ENCODE results near the gene CASKIN1.
A peak's percentile ranks its signal among the peaks of the same experiment; 100 is the strongest.

CASKIN1 gene

DNA sequence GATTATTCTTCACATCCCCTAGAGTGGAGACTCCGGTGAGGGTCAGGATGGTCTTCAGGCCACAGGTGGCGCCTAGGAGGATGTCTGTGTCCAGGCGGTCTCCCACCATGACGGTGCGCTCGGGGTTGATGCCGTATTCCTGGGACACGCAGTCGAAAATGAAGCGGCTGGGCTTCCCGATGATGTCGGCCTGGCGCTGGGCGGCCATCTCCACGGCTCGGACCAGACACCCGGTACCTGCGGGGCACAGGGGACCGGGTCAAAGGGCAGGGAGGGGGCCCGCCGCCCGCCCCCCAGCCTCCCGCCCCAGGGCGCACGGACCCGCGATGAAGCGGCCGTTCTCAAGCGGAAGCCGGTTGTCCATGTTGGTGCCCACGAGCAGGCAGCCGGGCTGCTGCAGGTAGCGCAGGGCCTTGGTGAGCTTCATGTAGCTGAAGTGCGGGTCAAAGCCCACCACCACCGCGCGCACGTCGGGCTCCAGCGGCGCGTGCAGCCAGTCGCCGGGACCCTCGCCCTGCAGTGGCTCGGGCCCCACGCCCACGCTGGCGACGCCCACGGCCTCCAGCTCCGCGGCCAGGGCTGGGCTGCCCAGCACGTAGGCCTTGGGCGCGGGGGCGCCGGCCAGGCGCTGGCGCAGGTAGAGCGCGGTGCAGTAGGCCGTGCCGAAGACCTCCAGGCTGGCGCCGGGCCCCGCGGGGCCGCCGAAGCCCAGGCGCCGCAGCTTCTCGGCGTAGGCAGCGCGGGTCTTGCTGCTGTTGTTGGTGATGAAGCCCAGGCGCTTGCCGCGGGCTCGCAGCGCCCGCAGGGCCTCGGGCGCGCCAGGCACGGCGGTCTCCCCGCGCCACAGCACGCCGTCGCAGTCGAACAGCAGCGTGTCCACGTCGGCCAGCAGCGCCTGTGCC lies 17.7 kb upstream of the CASKIN1 start:
- no peak overlapping the region for H3K4ac ChIP-seq (ENCODE audit: low read length)
- peaks cover 9 to 11% of the 10 kb centered on the region in 2 donors for H3K4me1 ChIP-seq (ENCODE audit: control insufficient read depth in 2 of 2, insufficient read depth in 1 of 2, low read depth in 1 of 2, low read length in 2 of 2)
- H3K23ac ChIP-seq (ENCODE audit: low read depth, low read length, poor library complexity): peak overlapping the region; percentile 95
- H2AK5ac ChIP-seq (ENCODE audit: low read depth, low read length): peak overlapping the region; percentile 84
- H3K79me1 ChIP-seq (ENCODE audit: low read depth, low read length): peaks cover 14% of the 10 kb centered on the region
- peak overlapping the region; percentile 98 for H3K9ac ChIP-seq (ENCODE audit: low read depth, low read length, poor library complexity)
- no peak overlapping the region for H4K91ac ChIP-seq (ENCODE audit: low read depth, low read length, poor library complexity)
- H2BK12ac ChIP-seq (ENCODE audit: low read length): peak overlapping the region; percentile 41
- peak overlapping the region; percentile 81 for H3K27ac ChIP-seq (replicated peaks; ENCODE audit: low read length)
- H3K14ac ChIP-seq (ENCODE audit: low read length): peak overlapping the region; percentile 82
- no peaks in the 10 kb centered on the region for H3K9me3 ChIP-seq (replicated peaks in 1 of 2; ENCODE audit: control insufficient read depth in 2 of 2, insufficient read depth in 1 of 2, low read depth in 1 of 2, low read length in 2 of 2)
- peak overlapping the region; percentile 81 for H2AFZ ChIP-seq (ENCODE audit: low read length)
- H2BK15ac ChIP-seq (ENCODE audit: low read length): peak overlapping the region; percentile 26
- no peak overlapping the region for H4K8ac ChIP-seq (ENCODE audit: low read depth, low read length)
- H2BK5ac ChIP-seq (ENCODE audit: low read length): peak overlapping the region; percentile 94
- H3K4me3 ChIP-seq (ENCODE audit: low read length in 2 of 2): peak overlapping the region; percentile 97 to 100
- H3K27me3 ChIP-seq (ENCODE audit: control insufficient read depth in 3 of 3, insufficient read depth in 3 of 3, low read depth in 1 of 3, low read length in 3 of 3): no peaks in the 10 kb centered on the region
- H3K4me2 ChIP-seq (ENCODE audit: insufficient read depth, low read length, poor library complexity, severe bottlenecking): peak overlapping the region; percentile 96
- DNase-seq (ENCODE audit: low spot score): no peak
- peak overlapping the region; percentile 96 for H3K18ac ChIP-seq (ENCODE audit: low read length)
- WGBS, 2 donors (ENCODE audit: extremely low coverage in 2 of 2, insufficient read length in 2 of 2, insufficient replicate concordance in 1 of 2): no CpG with 5 or more reads among the region's 98 CpGs
- peaks cover 22 to 36% of the 10 kb centered on the region in 2 donors for H3K36me3 ChIP-seq (replicated peaks in 1 of 2; ENCODE audit: control insufficient read depth in 2 of 2, insufficient read depth in 2 of 2, low read length in 2 of 2)
- H2BK120ac ChIP-seq (ENCODE audit: low read depth, low read length): no peak overlapping the region

DNA sequence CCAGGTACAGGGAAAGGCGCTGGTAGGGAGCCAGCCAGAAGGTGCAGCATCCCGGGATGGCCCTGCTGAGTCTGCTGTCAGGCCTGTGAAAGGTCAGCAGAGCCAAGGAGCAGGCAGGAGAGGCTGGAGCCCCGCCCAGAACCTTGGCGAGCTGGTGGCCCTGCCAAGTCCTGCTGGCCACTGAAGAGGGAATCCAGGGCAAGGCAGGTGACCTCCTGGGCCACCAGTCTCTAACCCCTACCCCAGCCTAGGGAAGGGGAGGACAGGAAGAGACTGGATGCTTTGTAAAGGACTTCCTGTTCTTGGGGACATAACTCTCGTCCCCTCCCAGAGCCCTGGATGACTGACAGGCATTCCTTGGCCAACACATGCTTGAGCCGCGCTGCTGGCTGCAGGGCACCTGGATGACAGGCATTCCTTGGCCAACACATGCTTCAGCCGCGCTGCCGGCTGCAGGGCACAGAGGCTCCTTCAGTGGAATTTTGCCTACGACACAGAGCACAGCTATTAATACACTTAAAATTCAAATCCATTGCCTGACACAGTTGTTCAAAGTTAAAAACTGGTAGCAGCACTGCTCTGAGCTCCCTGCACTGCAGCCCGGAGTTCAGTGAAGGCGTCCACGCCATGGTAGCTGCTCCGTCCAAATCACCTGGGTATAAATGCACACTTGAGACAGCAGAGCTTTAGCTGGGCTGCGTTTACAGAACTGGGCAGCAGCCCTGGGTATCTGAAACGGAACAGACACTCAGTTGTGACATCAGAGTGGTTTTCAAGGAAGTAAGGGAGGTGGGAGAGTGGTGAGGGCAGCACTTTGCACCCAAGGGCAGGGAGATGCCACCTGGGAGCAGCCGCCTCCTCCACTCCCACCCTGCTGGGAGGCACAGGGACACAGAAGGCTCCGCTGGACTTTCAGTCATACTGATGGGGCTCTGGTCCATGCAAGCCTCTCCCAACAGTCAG lies 16.2 kb upstream of the CASKIN1 start:
- no peak overlapping the region for H4K91ac ChIP-seq (ENCODE audit: low read depth, low read length, poor library complexity)
- peaks cover 34 to 50% of the 10 kb centered on the region in 2 donors for H3K36me3 ChIP-seq (replicated peaks in 1 of 2; ENCODE audit: control insufficient read depth in 2 of 2, insufficient read depth in 2 of 2, low read length in 2 of 2)
- H3K4me1 ChIP-seq (ENCODE audit: control insufficient read depth in 2 of 2, insufficient read depth in 1 of 2, low read depth in 1 of 2, low read length in 2 of 2): peaks cover 9 to 11% of the 10 kb centered on the region in 2 donors
- H3K4ac ChIP-seq (ENCODE audit: low read length): no peak overlapping the region
- H4K8ac ChIP-seq (ENCODE audit: low read depth, low read length): no peak overlapping the region
- H3K4me2 ChIP-seq (ENCODE audit: insufficient read depth, low read length, poor library complexity, severe bottlenecking): peak overlapping the region; percentile 96
- H2AK5ac ChIP-seq (ENCODE audit: low read depth, low read length): no peak overlapping the region
- no CpG with 5 or more reads among the region's 19 CpGs for WGBS, 2 donors (ENCODE audit: extremely low coverage in 2 of 2, insufficient read length in 2 of 2, insufficient replicate concordance in 1 of 2)
- H3K18ac ChIP-seq (ENCODE audit: low read length): no peak overlapping the region
- peak overlapping the region; percentile 75 for H3K23ac ChIP-seq (ENCODE audit: low read depth, low read length, poor library complexity)
- no peak overlapping the region for H3K9ac ChIP-seq (ENCODE audit: low read depth, low read length, poor library complexity)
- no peak overlapping the region for H2AFZ ChIP-seq (ENCODE audit: low read length)
- H3K9me3 ChIP-seq (replicated peaks in 1 of 2; ENCODE audit: control insufficient read depth in 2 of 2, insufficient read depth in 1 of 2, low read depth in 1 of 2, low read length in 2 of 2): no peaks in the 10 kb centered on the region
- H3K27me3 ChIP-seq (ENCODE audit: control insufficient read depth in 3 of 3, insufficient read depth in 3 of 3, low read depth in 1 of 3, low read length in 3 of 3): no peaks in the 10 kb centered on the region
- peak overlapping the region in 1 of 2 donors; percentile 97 for H3K4me3 ChIP-seq (ENCODE audit: low read length in 2 of 2)
- H3K79me1 ChIP-seq (ENCODE audit: low read depth, low read length): peaks cover 18% of the 10 kb centered on the region
- H2BK5ac ChIP-seq (ENCODE audit: low read length): peak overlapping the region; percentile 44
- H3K14ac ChIP-seq (ENCODE audit: low read length): no peak overlapping the region
- H2BK120ac ChIP-seq (ENCODE audit: low read depth, low read length): no peak overlapping the region
- DNase-seq (ENCODE audit: low spot score): no peak
- no peak overlapping the region for H2BK15ac ChIP-seq (ENCODE audit: low read length)
- H3K27ac ChIP-seq (replicated peaks; ENCODE audit: low read length): no peak overlapping the region
- H2BK12ac ChIP-seq (ENCODE audit: low read length): no peak overlapping the region

DNA sequence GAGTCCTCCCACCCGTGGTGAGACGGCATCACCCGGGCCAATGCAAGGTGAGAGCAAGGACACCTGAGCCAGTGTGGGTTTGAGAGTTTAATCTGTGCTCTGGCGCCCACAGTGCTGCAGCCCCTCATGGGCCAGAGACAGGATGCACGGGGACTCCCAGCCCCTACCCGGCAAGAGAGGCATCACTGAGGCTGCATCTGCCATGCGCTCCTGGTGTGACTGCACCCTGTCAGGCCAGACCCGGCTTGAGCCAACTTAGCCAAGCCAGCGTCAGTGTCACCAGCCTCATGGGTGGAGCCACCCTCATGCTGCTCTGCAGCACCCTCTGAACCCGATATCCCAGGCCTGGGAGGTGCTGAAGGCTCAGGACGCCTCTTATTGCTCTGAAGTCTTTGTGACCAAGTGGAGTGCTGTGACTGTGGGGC lies 15.5 kb upstream of the CASKIN1 start:
- Histone ChIP-seq H3K27ac (replicated peaks; ENCODE audit: low read length) (no peak overlapping the region), H3K4me3 (ENCODE audit: low read length in 2 of 2) (peak overlapping the region in 1 of 2 donors; percentile 97), H3K14ac (ENCODE audit: low read length) (no peak overlapping the region), H2BK120ac (ENCODE audit: low read depth, low read length) (no peak overlapping the region), H2BK15ac (ENCODE audit: low read length) (no peak overlapping the region), H4K91ac (ENCODE audit: low read depth, low read length, poor library complexity) (no peak overlapping the region), H3K23ac (ENCODE audit: low read depth, low read length, poor library complexity) (peak overlapping the region; percentile 75), H4K8ac (ENCODE audit: low read depth, low read length) (no peak overlapping the region), H3K9ac (ENCODE audit: low read depth, low read length, poor library complexity) (peak overlapping the region; percentile 63), H2BK5ac (ENCODE audit: low read length) (peak overlapping the region; percentile 44), H2AFZ (ENCODE audit: low read length) (no peak overlapping the region), H3K27me3 (ENCODE audit: control insufficient read depth in 3 of 3, insufficient read depth in 3 of 3, low read depth in 1 of 3, low read length in 3 of 3) (no peaks in the 10 kb centered on the region), H3K4ac (ENCODE audit: low read length) (no peak overlapping the region), H3K36me3 (replicated peaks in 1 of 2; ENCODE audit: control insufficient read depth in 2 of 2, insufficient read depth in 2 of 2, low read length in 2 of 2) (peaks cover 38 to 57% of the 10 kb centered on the region in 2 donors), H3K9me3 (replicated peaks in 1 of 2; ENCODE audit: control insufficient read depth in 2 of 2, insufficient read depth in 1 of 2, low read depth in 1 of 2, low read length in 2 of 2) (no peaks in the 10 kb centered on the region), H2BK12ac (ENCODE audit: low read length) (no peak overlapping the region), H3K18ac (ENCODE audit: low read length) (no peak overlapping the region), H3K4me2 (ENCODE audit: insufficient read depth, low read length, poor library complexity, severe bottlenecking) (no peak overlapping the region), H3K4me1 (ENCODE audit: control insufficient read depth in 2 of 2, insufficient read depth in 1 of 2, low read depth in 1 of 2, low read length in 2 of 2) (peaks cover 9 to 11% of the 10 kb centered on the region in 2 donors), H3K79me1 (ENCODE audit: low read depth, low read length) (peaks cover 19% of the 10 kb centered on the region), H2AK5ac (ENCODE audit: low read depth, low read length) (no peak overlapping the region)
- WGBS, 2 donors (ENCODE audit: extremely low coverage in 2 of 2, insufficient read length in 2 of 2, insufficient replicate concordance in 1 of 2): no CpG with 5 or more reads among the region's 11 CpGs
- no peak for DNase-seq (ENCODE audit: low spot score)

Data from neuronal stem cell (in vitro differentiated cells).